Liver (tissue), 9 donors: ENCODE measurements around the gene SYNPR. TPM values are rescaled to one million over a fixed set of nuclear protein-coding genes. Genes with fewer than 3 reads are reported as not detected.

Experiments used
- DNase-seq: peaks from one replicate; pipeline ENCODE4 v3.0.0-alpha.2; 2017; ENCODE audit warnings: low spot score
- H3K27ac ChIP-seq, 2 donors: one replicate each; pipeline ENCODE4 v1.7.0; 2013; ENCODE audit warnings: inconsistent platforms in 2 of 2, low read length in 2 of 2, control low read depth in 1 of 2, low read depth in 1 of 2, mild to moderate bottlenecking in 1 of 2
- H3K27me3 ChIP-seq, 4 donors: one replicate each; pipeline versions ENCODE4 v1.6.1 to v1.7.0; 2013; ENCODE audit warnings: low read length in 3 of 4, inconsistent platforms in 1 of 4, mild to moderate bottlenecking in 1 of 4, moderate library complexity in 1 of 4; ENCODE audit not compliant: control insufficient read depth in 4 of 4, insufficient read depth in 4 of 4
- H3K36me3 ChIP-seq, 4 donors: one replicate each; pipeline versions ENCODE4 v1.6.1 to v1.7.0; 2013; ENCODE audit warnings: low read length in 3 of 4, mild to moderate bottlenecking in 3 of 4, low read depth in 1 of 4, moderate library complexity in 1 of 4; ENCODE audit not compliant: control insufficient read depth in 4 of 4, insufficient read depth in 3 of 4
- H3K4me1 ChIP-seq, 4 donors: one replicate each; pipeline versions ENCODE4 v1.6.1 to v1.7.0; 2013; ENCODE audit warnings: low read length in 3 of 4, mild to moderate bottlenecking in 3 of 4, moderate library complexity in 1 of 4; ENCODE audit not compliant: control insufficient read depth in 4 of 4, insufficient read depth in 4 of 4
- H3K4me3 ChIP-seq, 3 donors: one replicate each; pipeline versions ENCODE4 v1.6.1 to v1.7.0; 2013; ENCODE audit warnings: low read length in 3 of 3, control low read depth in 1 of 3, low read depth in 1 of 3, mild to moderate bottlenecking in 1 of 3
- H3K9ac ChIP-seq, 2 donors: one replicate each; pipeline ENCODE4 v1.7.0; 2013; ENCODE audit warnings: low read length in 2 of 2, mild to moderate bottlenecking in 2 of 2, moderate library complexity in 2 of 2, control low read depth in 1 of 2, low read depth in 1 of 2
- H3K9me3 ChIP-seq, 4 donors: one replicate each; pipeline versions ENCODE4 v1.6.1 to v1.7.0; 2013; ENCODE audit warnings: low read length in 3 of 4; ENCODE audit not compliant: control insufficient read depth in 4 of 4
- ATF3 ChIP-seq: IDR thresholded peaks from 2 replicates; pipeline ENCODE4 v1.6.1; 2016; ENCODE audit warnings: antibody characterized with exemption
- EGR1 ChIP-seq, 2 donors: IDR thresholded peaks; 2 replicates each; pipeline ENCODE4 v1.6.1; 2016 to 2018; ENCODE audit warnings: antibody characterized with exemption in 2 of 2, low read depth in 2 of 2
- FOXA1 ChIP-seq: IDR thresholded peaks from 2 replicates; pipeline ENCODE4 v1.6.1; 2016; ENCODE audit warnings: antibody characterized with exemption
- FOXA2 ChIP-seq: IDR thresholded peaks from 2 replicates; pipeline ENCODE4 v1.6.1; 2016; ENCODE audit warnings: antibody characterized with exemption
- GABPA ChIP-seq, 2 donors: IDR thresholded peaks in 1 of 2; conservative IDR thresholded peaks in 1 of 2; 2 replicates each; pipeline ENCODE4 v1.6.1; 2016; ENCODE audit warnings: antibody characterized with exemption in 2 of 2, mild to moderate bottlenecking in 1 of 2, moderate library complexity in 1 of 2
- HNF4A ChIP-seq, 2 donors: conservative IDR thresholded peaks; 2 replicates each; pipeline ENCODE4 v1.6.1; 2016; ENCODE audit warnings: antibody characterized with exemption in 2 of 2, mild to moderate bottlenecking in 2 of 2
- HNF4G ChIP-seq: IDR thresholded peaks from 2 replicates; pipeline ENCODE4 v1.6.1; 2016; ENCODE audit warnings: antibody characterized with exemption
- JUND ChIP-seq, 2 donors: IDR thresholded peaks; 2 replicates each; pipeline ENCODE4 v1.6.1; 2016; ENCODE audit warnings: antibody characterized with exemption in 2 of 2
- NR2F2 ChIP-seq: IDR thresholded peaks from 2 replicates; pipeline ENCODE4 v1.6.1; 2016; ENCODE audit warnings: antibody characterized with exemption
- RAD21 ChIP-seq, 2 donors: IDR thresholded peaks; 2 replicates each; pipeline ENCODE4 v1.6.1; 2016; ENCODE audit warnings: antibody characterized with exemption in 2 of 2, mild to moderate bottlenecking in 2 of 2
- REST ChIP-seq: IDR thresholded peaks from 2 replicates; pipeline ENCODE4 v1.6.1; 2016; ENCODE audit warnings: antibody characterized with exemption, mild to moderate bottlenecking
- RXRA ChIP-seq, 2 donors: IDR thresholded peaks; 2 replicates each; pipeline ENCODE4 v1.6.1; 2017 to 2018; ENCODE audit warnings: antibody characterized with exemption in 2 of 2, mild to moderate bottlenecking in 1 of 2
- SP1 ChIP-seq: IDR thresholded peaks from 2 replicates; pipeline ENCODE4 v1.6.1; 2018; ENCODE audit warnings: antibody characterized with exemption, mild to moderate bottlenecking
- TAF1 ChIP-seq: conservative IDR thresholded peaks from 2 replicates; pipeline ENCODE4 v1.6.1; 2016; ENCODE audit warnings: antibody characterized with exemption, mild to moderate bottlenecking
- YY1 ChIP-seq: IDR thresholded peaks from 2 replicates; pipeline ENCODE4 v1.6.1; 2016; ENCODE audit warnings: antibody characterized with exemption, mild to moderate bottlenecking
- WGBS: extraction: QIAGEN DNeasy Blood & Tissue Kit; methylation state at CpG from one replicate; pipeline ENCODE4 v1.1.7; 2013; 5-methylcytosine and 5-hydroxymethylcytosine counted together
- polyA plus RNA-seq, 2 donors: library from polyadenylated mRNA; stranded (reverse) in 1 of 2; unstranded in 1 of 2; fragments of 200-250 nt in 1 of 2; fragments of >200 nt in 1 of 2; fragmentation: Nextera tagmentation in 1 of 2; extraction: Ambion mirVana in 1 of 2; gene quantifications; one replicate each; pipeline versions ENCODE4 v1.2.1 to v1.2.3, GENCODE V29; 2013 to 2015
- total RNA-seq, 2 donors: library from RNA; depleted of rRNA; stranded (reverse); fragments of >200 nt; gene quantifications; one replicate each; pipeline ENCODE4 v1.2.3, GENCODE V29; 2014
- TF ChIP-seq, protein P1 (sequence below): fragments of 150-350 bp; IDR thresholded peaks from 2 replicates; pipeline ENCODE4 v1.5.1; 2017; ENCODE audit warnings: improper control_type of control experiment, low read depth, low read length; ENCODE audit not compliant: missing input control
- TF ChIP-seq, protein P2 (sequence below): IDR thresholded peaks from 2 replicates; pipeline ENCODE4 v1.6.1; 2016; ENCODE audit warnings: antibody characterized with exemption
- donor health status: healthy.
- donor health status: healthy.
- donor health status: healthy.
- donor health status: healthy.
- donor health status: healthy.

SYNPR gene
- total and polyA plus RNA-seq, 4 donors, result not detected

GRCh38 chr3:63582943-63583500, 304.9 kb downstream of the SYNPR start:
- DNase-seq, result no peak
- no peaks in the 10 kb centered on the region for H3K4me1 ChIP-seq
- no peak overlapping the region for H3K27ac ChIP-seq
- TF ChIP-seq, protein P1, sequence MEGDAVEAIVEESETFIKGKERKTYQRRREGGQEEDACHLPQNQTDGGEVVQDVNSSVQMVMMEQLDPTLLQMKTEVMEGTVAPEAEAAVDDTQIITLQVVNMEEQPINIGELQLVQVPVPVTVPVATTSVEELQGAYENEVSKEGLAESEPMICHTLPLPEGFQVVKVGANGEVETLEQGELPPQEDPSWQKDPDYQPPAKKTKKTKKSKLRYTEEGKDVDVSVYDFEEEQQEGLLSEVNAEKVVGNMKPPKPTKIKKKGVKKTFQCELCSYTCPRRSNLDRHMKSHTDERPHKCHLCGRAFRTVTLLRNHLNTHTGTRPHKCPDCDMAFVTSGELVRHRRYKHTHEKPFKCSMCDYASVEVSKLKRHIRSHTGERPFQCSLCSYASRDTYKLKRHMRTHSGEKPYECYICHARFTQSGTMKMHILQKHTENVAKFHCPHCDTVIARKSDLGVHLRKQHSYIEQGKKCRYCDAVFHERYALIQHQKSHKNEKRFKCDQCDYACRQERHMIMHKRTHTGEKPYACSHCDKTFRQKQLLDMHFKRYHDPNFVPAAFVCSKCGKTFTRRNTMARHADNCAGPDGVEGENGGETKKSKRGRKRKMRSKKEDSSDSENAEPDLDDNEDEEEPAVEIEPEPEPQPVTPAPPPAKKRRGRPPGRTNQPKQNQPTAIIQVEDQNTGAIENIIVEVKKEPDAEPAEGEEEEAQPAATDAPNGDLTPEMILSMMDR, result no peak
- TF ChIP-seq FOXA2 (no peak), SP1 (no peak), HNF4G (no peak), EGR1 (IDR thresholded peaks at IDR 0.05; ENCODE audit: low read depth in 2 of 2) (no peak), GABPA (IDR thresholded peaks at IDR 0.05 in 1 of 2, conservative IDR thresholded peaks at IDR 0.05 in 1 of 2) (no peak), YY1 (no peak), FOXA1 (no peak), HNF4A (conservative IDR thresholded peaks at IDR 0.05) (no peak), ATF3 (no peak), RAD21 (IDR thresholded peaks at IDR 0.05) (no peak), RXRA (IDR thresholded peaks at IDR 0.05) (no peak), REST (no peak), TAF1 (no peak), JUND (IDR thresholded peaks at IDR 0.05) (no peak), NR2F2 (no peak)
- TF ChIP-seq, protein P2, sequence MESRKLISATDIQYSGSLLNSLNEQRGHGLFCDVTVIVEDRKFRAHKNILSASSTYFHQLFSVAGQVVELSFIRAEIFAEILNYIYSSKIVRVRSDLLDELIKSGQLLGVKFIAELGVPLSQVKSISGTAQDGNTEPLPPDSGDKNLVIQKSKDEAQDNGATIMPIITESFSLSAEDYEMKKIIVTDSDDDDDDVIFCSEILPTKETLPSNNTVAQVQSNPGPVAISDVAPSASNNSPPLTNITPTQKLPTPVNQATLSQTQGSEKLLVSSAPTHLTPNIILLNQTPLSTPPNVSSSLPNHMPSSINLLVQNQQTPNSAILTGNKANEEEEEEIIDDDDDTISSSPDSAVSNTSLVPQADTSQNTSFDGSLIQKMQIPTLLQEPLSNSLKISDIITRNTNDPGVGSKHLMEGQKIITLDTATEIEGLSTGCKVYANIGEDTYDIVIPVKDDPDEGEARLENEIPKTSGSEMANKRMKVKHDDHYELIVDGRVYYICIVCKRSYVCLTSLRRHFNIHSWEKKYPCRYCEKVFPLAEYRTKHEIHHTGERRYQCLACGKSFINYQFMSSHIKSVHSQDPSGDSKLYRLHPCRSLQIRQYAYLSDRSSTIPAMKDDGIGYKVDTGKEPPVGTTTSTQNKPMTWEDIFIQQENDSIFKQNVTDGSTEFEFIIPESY, result no peak
- no peak overlapping the region for H3K4me3 ChIP-seq
- H3K27me3 ChIP-seq, result peaks cover 0 to 3% (median 0%) of the 10 kb centered on the region in 4 donors
- no peaks in the 10 kb centered on the region for H3K36me3 ChIP-seq
- WGBS, result 83% methylated on average over 3 of the region's 3 CpGs
- no peak overlapping the region for H3K9ac ChIP-seq
- H3K9me3 ChIP-seq, result no peaks in the 10 kb centered on the region

GRCh38 chr3:63584681-63585080, 306.6 kb downstream of the SYNPR start:
- H3K9ac ChIP-seq, result no peak overlapping the region
- no peak for TF ChIP-seq SP1
- TF ChIP-seq GABPA (IDR thresholded peaks at IDR 0.05 in 1 of 2, conservative IDR thresholded peaks at IDR 0.05 in 1 of 2), result no peak
- no peak for TF ChIP-seq TAF1
- TF ChIP-seq HNF4G, result no peak
- H3K27me3 ChIP-seq, result peaks cover 0 to 3% (median 0%) of the 10 kb centered on the region in 4 donors
- no peaks in the 10 kb centered on the region for H3K4me1 ChIP-seq
- no peak overlapping the region for H3K27ac ChIP-seq
- no peak for DNase-seq
- no peaks in the 10 kb centered on the region for H3K36me3 ChIP-seq
- WGBS, result 87% methylated on average over 1 of the region's 1 CpG
- peaks cover 3 to 6% (median 4%) of the 10 kb centered on the region in 4 donors for H3K9me3 ChIP-seq
- H3K4me3 ChIP-seq, result no peak overlapping the region
